HCT116 (cell line): ENCODE data around the gene BCS1L. TPM values are rescaled to one million over a fixed set of nuclear protein-coding genes. Genes with fewer than 3 reads are reported as not detected.

Experiments
- ATAC-seq: fragments of 200-7000 bp; cut with Tn5 transposase; 2 replicates; pipeline ENCODE4 v1.9.1; 2020; ENCODE audit warnings: mild to moderate bottlenecking, moderate library complexity
- BruUV-seq: library from RNA; stranded (reverse); fragments of 400-500 nt; replicated peaks from 2 replicates; lab custom pipeline; 2021; lab: Mats Ljungman, UMichigan
- CTCF ChIA-PET: fragments of 300-600 bp; sonication (Branson Sonifier 250); formaldehyde crosslinking; loops from one replicate; lab custom pipeline; 2021; ENCODE audit warnings: antibody characterized with exemption; lab: Charles Lee
- POLR2A ChIA-PET: fragments of 300-600, 350-600 bp; sonication (Branson Sonifier 250); formaldehyde crosslinking; loops from one replicate; lab custom pipeline; 2021; ENCODE audit warnings: antibody characterized with exemption; lab: Charles Lee
- RAD21 ChIA-PET, 2 experiments: fragments of 300-600 bp; sonication (Branson Sonifier 250); formaldehyde crosslinking; loops; one replicate each; lab custom pipeline; 2023; ENCODE audit warnings: low total read pairs in 2 of 2; ENCODE audit not compliant: uncharacterized antibody in 2 of 2, unreplicated experiment in 2 of 2, low non-redundant PET in 1 of 2; lab: Charles Lee
- DNase-seq: peaks from one replicate; pipeline ENCODE4 v3.0.0-alpha.2; 2010; ENCODE audit warnings: low read depth, low spot score
- H2AFZ ChIP-seq: fragments of 200-600 bp; shearing (Covaris generic), sonication (generic); 2 replicates; pipeline ENCODE4 v1.6.1; 2017; ENCODE audit warnings: low read depth, mixed run types, mixed read lengths, antibody characterized with exemption, low read length; ENCODE audit not compliant: poor library complexity, severe bottlenecking
- H3K27ac ChIP-seq: 2 replicates; pipeline ENCODE4 v1.5.1; 2012; ENCODE audit warnings: low read depth, low read length
- H3K27me3 ChIP-seq: fragments of 200-600 bp; sonication (generic); 2 replicates; pipeline ENCODE4 v1.6.1; 2016; ENCODE audit warnings: mixed run types, low read length, mixed read lengths; ENCODE audit not compliant: insufficient read depth
- H3K36me3 ChIP-seq, 2 experiments: fragments of 200-500 bp in 1 of 2; fragments of 200-600 bp in 1 of 2; sonication (Bioruptor generic) in 1 of 2; sonication (generic) in 1 of 2; 2 replicates each; pipeline versions ENCODE4 v1.5.1 to v1.6.1; 2014 to 2016; ENCODE audit warnings: low read length in 2 of 2, inconsistent platforms in 1 of 2, mixed read lengths in 1 of 2, mixed run types in 1 of 2; ENCODE audit not compliant: insufficient read depth in 2 of 2, control insufficient read depth in 1 of 2
- H3K4me1 ChIP-seq, 2 experiments: fragments of 200-600 bp in 1 of 2; sonication (generic) in 1 of 2; 2 replicates each; pipeline versions ENCODE4 v1.5.1 to v1.6.1; 2012 to 2017; ENCODE audit warnings: low read length in 2 of 2, inconsistent platforms in 1 of 2, mild to moderate bottlenecking in 1 of 2, mixed read lengths in 1 of 2, mixed run types in 1 of 2, moderate library complexity in 1 of 2; ENCODE audit not compliant: insufficient read depth in 2 of 2, control insufficient read depth in 1 of 2
- H3K4me2 ChIP-seq: fragments of 200-600 bp; sonication (generic); 2 replicates; pipeline ENCODE4 v1.6.1; 2017; ENCODE audit warnings: mixed run types, low read length, mixed read lengths
- H3K4me3 ChIP-seq, 2 experiments: fragments of 200-600 bp in 1 of 2; sonication (generic) in 1 of 2; replicated peaks in 1 of 2; 2 replicates each; pipeline ENCODE4 v1.5.1; 2011 to 2016; ENCODE audit warnings: low read length in 2 of 2, control low read depth in 1 of 2, low read depth in 1 of 2, mild to moderate bottlenecking in 1 of 2, mixed read lengths in 1 of 2, mixed run types in 1 of 2
- H3K79me2 ChIP-seq: fragments of 200-600 bp; sonication (generic); 2 replicates; pipeline ENCODE4 v1.6.1; 2017; ENCODE audit warnings: mild to moderate bottlenecking, mixed run types, low read length, moderate library complexity, mixed read lengths; ENCODE audit not compliant: insufficient read depth
- H3K9ac ChIP-seq: fragments of 200-600 bp; sonication (generic); 2 replicates; pipeline ENCODE4 v1.6.1; 2016; ENCODE audit warnings: low read length, mixed read lengths
- H3K9me2 ChIP-seq: fragments of 200-600 bp; sonication (generic), shearing (Covaris generic); 2 replicates; pipeline ENCODE4 v1.6.1; 2017; ENCODE audit warnings: mixed run types, mild to moderate bottlenecking, moderate library complexity; ENCODE audit not compliant: insufficient read depth
- H3K9me3 ChIP-seq, 2 experiments: fragments of 200-500 bp in 1 of 2; fragments of 200-600 bp in 1 of 2; sonication (Bioruptor generic) in 1 of 2; sonication (generic) in 1 of 2; 2 replicates each; pipeline ENCODE4 v1.6.1; 2014 to 2017; ENCODE audit warnings: low read length in 2 of 2, mixed read lengths in 2 of 2, inconsistent platforms in 1 of 2, low read depth in 1 of 2, mild to moderate bottlenecking in 1 of 2, mixed run types in 1 of 2, moderate library complexity in 1 of 2; ENCODE audit not compliant: control insufficient read depth in 1 of 2, insufficient read depth in 1 of 2
- H4K20me1 ChIP-seq: fragments of 200-600 bp; sonication (generic), shearing (Covaris generic); 2 replicates; pipeline ENCODE4 v1.6.1; 2017; ENCODE audit warnings: mixed run types, mild to moderate bottlenecking, moderate library complexity; ENCODE audit not compliant: insufficient read depth
- EZH2 ChIP-seq: fragments of 200-600 bp; sonication (generic); IDR thresholded peaks from 2 replicates; pipeline ENCODE4 v1.6.1; 2017; ENCODE audit warnings: antibody characterized with exemption, mixed run types
- EZH2phosphoT487 ChIP-seq: fragments of 200-600 bp; IDR thresholded peaks from 2 replicates; pipeline ENCODE4 v1.6.1; 2018; ENCODE audit warnings: antibody characterized with exemption, borderline replicate concordance
- FOSL1 ChIP-seq: IDR thresholded peaks from 2 replicates; pipeline ENCODE4 v1.6.1; 2012; ENCODE audit warnings: low read depth
- JUND ChIP-seq: IDR thresholded peaks from 2 replicates; pipeline ENCODE4 v1.6.1; 2012
- RAD21 ChIP-seq: IDR thresholded peaks from 2 replicates; pipeline ENCODE4 v1.6.1; 2012; ENCODE audit warnings: low read depth, mild to moderate bottlenecking
- TCF7L2 ChIP-seq: IDR thresholded peaks from 2 replicates; pipeline ENCODE4 v1.7.0; 2011; ENCODE audit warnings: borderline replicate concordance, inconsistent platforms; ENCODE audit not compliant: insufficient read depth, insufficient read length; ENCODE audit errors: extremely low read depth
- YY1 ChIP-seq: IDR thresholded peaks from 2 replicates; pipeline ENCODE4 v1.6.1; 2011; ENCODE audit warnings: low read length, low read depth, moderate library complexity, mild to moderate bottlenecking; ENCODE audit not compliant: insufficient replicate concordance; ENCODE audit errors: extremely low read depth
- ZNF274 ChIP-seq: fragments of 200-500 bp; sonication (Bioruptor generic); IDR thresholded peaks from 2 replicates; pipeline ENCODE4 v1.6.1; 2014; ENCODE audit warnings: mild to moderate bottlenecking, low read depth, low read length, inconsistent platforms
- intact Hi-C: fragments of 100-400 bp; cut with micrococcal nuclease; formaldehyde crosslinking; loops from 2 replicates; pipeline ENCODE4 v1.10.0; 2022
- total RNA-seq: library from RNA; stranded (reverse); gene quantifications from one replicate; pipeline ENCODE4 v1.2.1, GENCODE V29; 2021; ENCODE audit not compliant: unreplicated experiment
- TF ChIP-seq, protein P1 (sequence below): IDR thresholded peaks from 2 replicates; pipeline ENCODE4 v1.6.1; 2012; ENCODE audit warnings: low read depth
- TF ChIP-seq, protein P2 (sequence below): IDR thresholded peaks from 2 replicates; pipeline ENCODE4 v1.6.1; 2012
- TF ChIP-seq, protein P3 (sequence below), 3 experiments: fragments of 200-600 bp in 1 of 3; sonication (generic) in 1 of 3; IDR thresholded peaks in 2 of 3; conservative IDR thresholded peaks in 1 of 3; 2 replicates each; pipeline ENCODE4 v1.5.1; 2012 to 2017; ENCODE audit warnings: low read depth in 2 of 3, low read length in 2 of 3, antibody characterized with exemption in 1 of 3, borderline replicate concordance in 1 of 3, control low read depth in 1 of 3, mild to moderate bottlenecking in 1 of 3, mixed read lengths in 1 of 3, mixed run types in 1 of 3, moderate library complexity in 1 of 3; ENCODE audit not compliant: insufficient read depth in 1 of 3

Gene BCS1L
- total RNA-seq, 1 experiment from 2014 or later: 57.4 TPM

DNA sequence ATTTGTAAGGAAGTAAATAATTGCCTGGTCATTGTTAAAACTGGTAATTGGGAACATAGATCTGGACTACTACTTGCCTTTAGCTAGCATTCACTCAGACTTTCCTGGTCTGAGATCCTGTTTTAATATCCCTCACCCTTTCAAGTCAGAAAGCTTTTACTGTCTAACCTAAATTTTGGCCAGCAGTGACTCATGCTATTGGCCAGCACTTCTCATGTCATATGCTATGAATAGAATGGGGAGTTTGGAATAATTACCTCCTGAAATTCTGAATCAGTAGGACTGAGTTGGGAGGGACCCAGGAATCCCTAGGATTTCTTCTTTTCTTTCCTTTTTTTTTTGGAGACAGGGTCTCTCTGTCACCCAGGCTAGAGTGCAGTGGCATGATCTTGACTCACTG, 31.8 kb downstream of the BCS1L start:
- DNase-seq: no peak
- Histone ChIP-seq H3K4me3 (no peak overlapping the region), H2AFZ (no peak overlapping the region), H3K4me1 (no peaks in the 10 kb centered on the region), H3K36me3 (peaks cover 4 to 10% of the 10 kb centered on the region in 2 experiments; a peak in 1 of 4 replicates), H3K27me3 (no peaks in the 10 kb centered on the region), H3K4me2 (no peak overlapping the region), H3K9ac (no peak overlapping the region), H3K79me2 (no peaks in the 10 kb centered on the region), H4K20me1 (no peaks in the 10 kb centered on the region), H3K9me2 (no peaks in the 10 kb centered on the region), H3K9me3 (no peaks in the 10 kb centered on the region), H3K27ac (no peak overlapping the region)
- intact Hi-C loops: no loop called here
- no TSS peak for BruUV-seq
- POLR2A ChIA-PET: no interaction called here
- RAD21 ChIA-PET: no interaction called here
- no peak for ATAC-seq
- CTCF ChIA-PET: no interaction called here
- TF ChIP-seq TCF7L2: no peak

DNA sequence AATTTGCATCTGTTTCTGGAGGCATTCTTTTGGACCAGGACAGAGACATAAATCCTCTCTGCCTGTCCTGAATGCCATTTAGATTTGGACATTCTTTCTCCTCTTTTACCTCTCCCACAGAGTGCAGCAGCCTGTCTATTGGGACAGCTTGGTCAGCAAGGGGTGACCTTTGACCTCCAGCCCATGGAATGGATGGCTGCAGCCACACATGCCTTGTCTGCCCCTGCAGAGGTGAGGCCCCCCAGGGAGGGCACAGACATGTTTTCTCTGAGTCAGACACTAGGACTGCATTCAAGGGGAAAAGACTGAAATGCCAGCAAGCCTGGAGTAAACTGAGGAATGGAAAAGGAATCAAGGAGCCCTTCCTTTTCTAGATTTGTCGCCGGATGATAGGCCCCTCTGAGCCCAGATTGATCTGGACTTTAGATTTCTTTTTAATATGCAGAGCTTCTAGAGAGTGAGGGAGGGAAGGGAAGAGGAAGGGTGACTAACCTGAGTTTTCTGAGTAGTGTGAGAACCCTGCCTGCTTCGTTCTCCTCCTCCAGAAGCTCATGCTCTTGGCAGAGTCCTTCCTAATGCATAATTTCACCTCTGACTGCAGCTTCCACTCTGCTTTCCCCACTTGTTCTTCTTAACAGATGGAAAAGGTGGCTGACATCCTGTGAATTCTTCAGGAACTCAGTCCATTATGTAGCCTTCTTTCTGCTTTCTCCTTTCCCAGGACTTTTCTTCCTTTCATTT, 35.1 kb downstream of the BCS1L start:
- ChIA-PET RAD21 (no interaction called here), POLR2A (no interaction called here), CTCF (no interaction called here)
- no peak overlapping the region for H3K27ac ChIP-seq
- no peak overlapping the region for H3K4me3 ChIP-seq
- H3K36me3 ChIP-seq: peaks cover 5 to 10% of the 10 kb centered on the region in 2 experiments; a peak in 2 of 4 replicates
- no TSS peak for BruUV-seq
- no peaks in the 10 kb centered on the region for H3K9me3 ChIP-seq
- ATAC-seq (no peak), DNase-seq (no peak)
- H2AFZ ChIP-seq: no peak overlapping the region
- no peak overlapping the region for H3K4me2 ChIP-seq
- no peak overlapping the region for H3K9ac ChIP-seq
- no peaks in the 10 kb centered on the region for H3K9me2 ChIP-seq
- H3K79me2 ChIP-seq: no peaks in the 10 kb centered on the region
- intact Hi-C loops: no loop called here
- H3K27me3 ChIP-seq: no peaks in the 10 kb centered on the region
- H4K20me1 ChIP-seq: no peaks in the 10 kb centered on the region
- H3K4me1 ChIP-seq: no peaks in the 10 kb centered on the region
- no peak for TF ChIP-seq YY1
- TF ChIP-seq FOSL1: no peak
- TF ChIP-seq, protein P1, sequence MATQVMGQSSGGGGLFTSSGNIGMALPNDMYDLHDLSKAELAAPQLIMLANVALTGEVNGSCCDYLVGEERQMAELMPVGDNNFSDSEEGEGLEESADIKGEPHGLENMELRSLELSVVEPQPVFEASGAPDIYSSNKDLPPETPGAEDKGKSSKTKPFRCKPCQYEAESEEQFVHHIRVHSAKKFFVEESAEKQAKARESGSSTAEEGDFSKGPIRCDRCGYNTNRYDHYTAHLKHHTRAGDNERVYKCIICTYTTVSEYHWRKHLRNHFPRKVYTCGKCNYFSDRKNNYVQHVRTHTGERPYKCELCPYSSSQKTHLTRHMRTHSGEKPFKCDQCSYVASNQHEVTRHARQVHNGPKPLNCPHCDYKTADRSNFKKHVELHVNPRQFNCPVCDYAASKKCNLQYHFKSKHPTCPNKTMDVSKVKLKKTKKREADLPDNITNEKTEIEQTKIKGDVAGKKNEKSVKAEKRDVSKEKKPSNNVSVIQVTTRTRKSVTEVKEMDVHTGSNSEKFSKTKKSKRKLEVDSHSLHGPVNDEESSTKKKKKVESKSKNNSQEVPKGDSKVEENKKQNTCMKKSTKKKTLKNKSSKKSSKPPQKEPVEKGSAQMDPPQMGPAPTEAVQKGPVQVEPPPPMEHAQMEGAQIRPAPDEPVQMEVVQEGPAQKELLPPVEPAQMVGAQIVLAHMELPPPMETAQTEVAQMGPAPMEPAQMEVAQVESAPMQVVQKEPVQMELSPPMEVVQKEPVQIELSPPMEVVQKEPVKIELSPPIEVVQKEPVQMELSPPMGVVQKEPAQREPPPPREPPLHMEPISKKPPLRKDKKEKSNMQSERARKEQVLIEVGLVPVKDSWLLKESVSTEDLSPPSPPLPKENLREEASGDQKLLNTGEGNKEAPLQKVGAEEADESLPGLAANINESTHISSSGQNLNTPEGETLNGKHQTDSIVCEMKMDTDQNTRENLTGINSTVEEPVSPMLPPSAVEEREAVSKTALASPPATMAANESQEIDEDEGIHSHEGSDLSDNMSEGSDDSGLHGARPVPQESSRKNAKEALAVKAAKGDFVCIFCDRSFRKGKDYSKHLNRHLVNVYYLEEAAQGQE: no peak
- TF ChIP-seq, protein P2, sequence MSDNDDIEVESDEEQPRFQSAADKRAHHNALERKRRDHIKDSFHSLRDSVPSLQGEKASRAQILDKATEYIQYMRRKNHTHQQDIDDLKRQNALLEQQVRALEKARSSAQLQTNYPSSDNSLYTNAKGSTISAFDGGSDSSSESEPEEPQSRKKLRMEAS: no peak
- TF ChIP-seq JUND: no peak
- no peak for TF ChIP-seq EZH2
- no peak for TF ChIP-seq ZNF274
- TF ChIP-seq, protein P3, sequence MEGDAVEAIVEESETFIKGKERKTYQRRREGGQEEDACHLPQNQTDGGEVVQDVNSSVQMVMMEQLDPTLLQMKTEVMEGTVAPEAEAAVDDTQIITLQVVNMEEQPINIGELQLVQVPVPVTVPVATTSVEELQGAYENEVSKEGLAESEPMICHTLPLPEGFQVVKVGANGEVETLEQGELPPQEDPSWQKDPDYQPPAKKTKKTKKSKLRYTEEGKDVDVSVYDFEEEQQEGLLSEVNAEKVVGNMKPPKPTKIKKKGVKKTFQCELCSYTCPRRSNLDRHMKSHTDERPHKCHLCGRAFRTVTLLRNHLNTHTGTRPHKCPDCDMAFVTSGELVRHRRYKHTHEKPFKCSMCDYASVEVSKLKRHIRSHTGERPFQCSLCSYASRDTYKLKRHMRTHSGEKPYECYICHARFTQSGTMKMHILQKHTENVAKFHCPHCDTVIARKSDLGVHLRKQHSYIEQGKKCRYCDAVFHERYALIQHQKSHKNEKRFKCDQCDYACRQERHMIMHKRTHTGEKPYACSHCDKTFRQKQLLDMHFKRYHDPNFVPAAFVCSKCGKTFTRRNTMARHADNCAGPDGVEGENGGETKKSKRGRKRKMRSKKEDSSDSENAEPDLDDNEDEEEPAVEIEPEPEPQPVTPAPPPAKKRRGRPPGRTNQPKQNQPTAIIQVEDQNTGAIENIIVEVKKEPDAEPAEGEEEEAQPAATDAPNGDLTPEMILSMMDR (IDR thresholded peaks at IDR 0.05 in 2 of 3, conservative IDR thresholded peaks at IDR 0.05 in 1 of 3; ENCODE audit: borderline replicate concordance in 1 of 3, insufficient read depth in 1 of 3, low read depth in 2 of 3, low read length in 2 of 3): no peak
- no peak for TF ChIP-seq EZH2phosphoT487
- no peak for TF ChIP-seq RAD21
